ENCODE data around the gene CCL28.
A peak's percentile ranks its signal among the peaks of the same experiment; 100 is the strongest.
"Not testable (repeated sequence)": the region's sequence is repeated elsewhere in the genome, so short reads cannot be mapped to it uniquely, and the experiment has no call there.

Gene CCL28

GRCh38 chr5:43409809-43410271 lies 2.4 kb downstream of the CCL28 start:
- DNase-seq, result no peak

- DNase-seq, result not testable (repeated sequence)
These were observed 9.6 kb downstream of the CCL28 start for GRCh38 chr5:43402524-43403066.

DNA sequence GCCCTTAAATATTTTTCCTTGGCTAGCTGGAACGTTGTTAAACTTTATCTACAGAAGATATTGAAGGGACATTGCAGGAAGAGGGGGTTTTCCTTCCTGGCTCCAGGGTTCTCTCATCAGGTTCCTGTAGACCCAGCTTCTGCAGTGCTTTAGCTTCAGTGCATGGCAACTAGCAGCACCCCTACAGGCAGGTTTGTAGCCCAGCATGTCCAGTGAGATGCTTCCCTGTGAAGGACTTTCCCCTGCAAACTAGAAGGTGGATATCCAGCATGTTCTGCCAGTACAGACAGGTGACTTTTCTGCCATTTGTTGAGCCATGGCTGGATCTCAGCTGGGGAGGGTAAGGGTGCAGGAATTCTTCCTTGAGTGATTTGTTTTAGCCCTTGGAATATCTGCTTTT lies 10.4 kb downstream of the CCL28 start:
- DNase-seq, result no peak

- no peak for DNase-seq
These were observed 12.1 kb downstream of the CCL28 start for GRCh38 chr5:43400082-43400481.

DNA sequence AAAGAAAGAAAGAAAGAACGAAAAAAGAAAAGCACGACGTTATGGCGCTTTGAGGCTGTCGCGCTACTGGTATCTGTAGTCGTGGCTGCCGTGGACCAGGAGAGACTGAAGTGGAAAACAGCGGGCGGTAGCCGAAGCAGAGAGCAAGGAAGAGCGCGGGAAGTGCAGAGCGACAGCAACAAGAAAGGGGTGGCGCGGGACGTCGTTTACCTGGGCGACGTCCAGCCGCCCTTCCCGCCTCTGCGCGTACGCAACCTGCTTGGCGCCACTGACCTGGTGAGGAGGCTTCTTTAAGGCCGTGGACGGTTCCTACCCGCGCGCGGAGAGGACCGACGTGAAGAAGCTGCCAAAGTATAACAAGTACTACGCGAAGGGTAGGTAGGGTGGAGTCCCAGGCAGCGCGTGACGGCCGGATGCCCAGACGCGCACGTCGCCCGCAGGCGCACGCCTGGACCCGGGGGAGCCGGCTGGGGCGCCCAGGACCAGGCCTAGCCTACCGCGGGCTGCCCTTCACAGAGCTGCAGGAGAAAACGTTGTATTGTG lies 15.4 kb downstream of the CCL28 start:
- peak; percentile 85 for DNase-seq

GRCh38 chr5:43390471-43390870 lies 21.7 kb downstream of the CCL28 start:
- DNase-seq, result no peak

GRCh38 chr5:43389679-43390329 lies 22.4 kb downstream of the CCL28 start:
- no peak for DNase-seq

- no peak for DNase-seq
These were observed 25.2 kb downstream of the CCL28 start for GRCh38 chr5:43386960-43387362.

- no peak for DNase-seq
These were observed 35.6 kb downstream of the CCL28 start for GRCh38 chr5:43376496-43377140.

DNA sequence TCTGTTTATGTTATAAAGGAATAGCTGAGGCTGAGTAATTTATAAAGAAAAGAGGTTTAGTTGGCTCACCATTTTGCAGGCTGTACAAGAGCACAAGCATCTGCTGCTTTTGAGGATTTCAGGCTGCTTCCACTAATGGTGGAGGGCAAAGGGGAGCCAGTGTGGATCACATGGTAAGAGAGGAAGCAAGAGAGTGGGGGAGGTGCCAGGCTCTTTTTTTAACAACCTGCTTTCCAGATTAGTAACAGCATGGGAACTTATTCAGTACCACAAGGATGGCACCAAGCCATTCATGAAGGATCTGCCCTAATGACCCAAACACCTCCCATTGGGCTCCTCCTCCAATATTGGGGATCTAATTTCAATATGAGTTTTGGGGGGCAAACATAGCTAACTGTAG lies 40.4 kb downstream of the CCL28 start:
- no peak for DNase-seq

DNA sequence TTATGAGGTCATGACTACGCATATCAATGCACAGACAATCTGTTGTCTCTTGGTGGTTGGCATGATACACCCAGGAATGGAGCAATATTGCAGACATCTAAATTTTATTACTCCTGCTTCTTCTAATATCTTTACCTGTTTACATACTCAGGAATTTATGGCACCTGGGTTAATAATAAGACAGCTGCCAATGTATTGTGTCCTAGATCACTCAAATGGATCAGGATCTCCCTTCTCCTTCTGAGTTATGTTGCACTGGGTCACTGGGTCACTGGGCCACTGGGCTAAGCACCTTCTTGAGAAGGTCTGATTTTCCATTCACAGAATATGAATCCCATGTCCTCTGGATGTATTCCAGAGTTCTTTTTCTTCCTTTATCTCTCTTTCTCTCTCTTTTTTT lies 41.8 kb downstream of the CCL28 start:
- DNase-seq, result no peak

GRCh38 chr5:43369651-43370050 lies 42.5 kb downstream of the CCL28 start:
- DNase-seq, result no peak

GRCh38 chr5:43367909-43368669 lies 44.1 kb downstream of the CCL28 start:
- DNase-seq, result no peak

- no peak for DNase-seq
These were observed 44.7 kb downstream of the CCL28 start for GRCh38 chr5:43367453-43367852.

DNA sequence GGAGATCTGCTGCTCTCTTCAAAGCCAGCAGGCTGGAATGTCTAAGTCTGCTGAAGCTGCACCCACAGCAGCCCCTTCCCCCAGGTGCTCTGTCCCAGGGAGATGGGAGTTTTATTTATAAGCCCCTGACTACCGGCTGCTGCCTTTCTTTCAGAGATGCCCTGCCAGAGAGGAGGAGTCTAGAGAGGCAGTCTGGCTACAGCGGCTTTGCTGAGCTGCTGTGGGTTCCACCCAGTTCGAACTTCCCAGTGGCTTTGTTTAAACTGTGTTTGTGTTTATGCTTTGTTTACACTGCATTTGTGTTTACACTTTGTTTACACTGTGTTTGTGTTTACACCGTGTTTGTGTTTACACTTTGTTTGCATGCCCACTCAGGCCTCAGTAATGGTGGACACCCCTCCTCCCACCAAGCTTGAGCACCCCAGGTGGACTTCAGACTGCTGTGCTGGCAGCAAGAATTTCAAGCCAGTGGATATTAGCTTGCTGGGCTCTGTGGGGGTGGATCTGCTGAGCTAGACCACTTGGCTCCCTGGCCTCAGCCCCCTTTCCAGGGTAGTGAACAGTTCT lies 45.4 kb downstream of the CCL28 start:
- DNase-seq, result not testable (repeated sequence)

GRCh38 chr5:43365155-43365554 lies 47.0 kb downstream of the CCL28 start:
- DNase-seq, result not testable (repeated sequence)

- no peak for DNase-seq
These were observed 48.6 kb downstream of the CCL28 start for GRCh38 chr5:43363445-43364152.

- DNase-seq, result no peak
These were observed 49.3 kb downstream of the CCL28 start for GRCh38 chr5:43362725-43363435.

DNA sequence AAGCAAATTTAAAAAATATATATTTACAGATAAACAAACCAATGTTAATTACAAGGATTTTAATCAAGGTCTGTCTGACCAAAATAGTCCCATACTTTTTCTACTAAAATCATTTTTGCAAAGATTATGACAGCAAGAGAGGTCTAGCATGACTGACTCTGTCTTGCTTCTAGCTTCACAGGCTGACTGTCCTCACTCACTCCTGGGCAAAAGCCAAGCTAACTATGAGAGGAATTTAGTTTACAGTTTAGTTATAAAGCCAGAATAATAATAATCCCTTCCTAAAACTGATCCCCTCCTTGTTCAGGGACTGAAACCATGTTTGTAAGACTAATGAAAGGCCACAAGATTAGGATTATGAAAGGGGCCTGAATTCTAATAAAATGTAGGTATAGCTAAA lies 53.5 kb downstream of the CCL28 start:
- no peak for DNase-seq

DNA sequence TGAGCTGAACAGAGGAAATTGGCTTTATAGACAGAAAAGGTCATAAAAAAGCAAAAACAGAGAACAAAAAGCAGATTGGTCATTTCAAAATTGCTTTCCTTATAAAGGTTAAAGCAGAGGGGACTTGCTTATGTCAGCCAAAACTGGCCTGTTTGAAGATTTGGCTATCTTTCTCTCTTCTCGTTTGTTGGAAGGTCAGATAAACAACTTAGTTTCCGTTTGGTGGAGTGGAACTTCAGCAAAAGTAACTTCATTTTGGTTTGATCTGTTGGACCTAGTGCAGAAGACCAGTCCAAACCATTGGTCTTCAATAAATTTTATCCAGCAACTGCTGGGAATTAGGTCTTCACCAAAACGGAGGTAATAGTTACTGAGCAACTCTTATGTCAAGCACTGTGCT lies 53.9 kb downstream of the CCL28 start:
- no peak for DNase-seq

- DNase-seq, result no peak
These were observed 54.3 kb downstream of the CCL28 start for GRCh38 chr5:43357878-43358281.

DNA sequence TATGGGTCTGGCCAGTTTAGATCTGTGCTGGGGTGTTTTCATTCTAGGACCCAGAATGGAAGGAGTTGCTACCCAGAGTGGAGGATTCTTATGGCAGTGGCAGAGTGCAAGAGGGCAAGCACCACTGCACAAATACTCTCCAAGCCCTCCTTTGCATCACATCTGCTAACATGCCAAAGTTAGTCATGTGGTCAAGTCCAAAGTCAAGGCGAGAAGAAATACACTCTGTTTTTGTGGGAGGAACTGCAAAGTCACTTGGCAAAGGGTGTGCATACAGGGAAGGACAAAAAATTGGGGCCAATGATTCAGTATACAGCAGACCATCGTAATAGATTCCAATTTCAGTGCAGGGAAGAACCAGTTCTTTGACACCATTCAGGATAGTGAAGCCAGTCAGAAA lies 55.1 kb downstream of the CCL28 start:
- no peak for DNase-seq
